KOPT-K1 (cell line): ENCODE measurements around the gene HERPUD2.
"Not testable (repeated sequence)": the region's sequence is repeated elsewhere in the genome, so short reads cannot be mapped to it uniquely, and the experiment has no call there.

Source experiments
- H3K27ac ChIP-seq: fragments of 200-600 bp; sonication (generic); 2 replicates; pipeline ENCODE4 v1.5.1; 2016; ENCODE audit warnings: antibody characterized with exemption, mild to moderate bottlenecking, low read depth, low read length; ENCODE audit not compliant: poor library complexity, severe bottlenecking
- H3K36me3 ChIP-seq: fragments of 200-600 bp; sonication (generic); 2 replicates; pipeline ENCODE4 v1.5.1; 2017; ENCODE audit warnings: antibody characterized with exemption, mild to moderate bottlenecking, low read length, moderate library complexity; ENCODE audit not compliant: insufficient read depth
- H3K9me3 ChIP-seq: fragments of 200-600 bp; sonication (generic); 2 replicates; pipeline ENCODE4 v1.5.1; 2017; ENCODE audit warnings: antibody characterized with exemption, low read length, mild to moderate bottlenecking; ENCODE audit not compliant: insufficient read depth, poor library complexity, severe bottlenecking

Gene HERPUD2

GRCh38 chr7:35676211-35676610, 18.7 kb downstream of the HERPUD2 start:
- Histone ChIP-seq H3K9me3 (no peaks in the 10 kb centered on the region), H3K27ac (no peak overlapping the region), H3K36me3 (no peaks in the 10 kb centered on the region)

- H3K27ac ChIP-seq, result no peak overlapping the region
- H3K9me3 ChIP-seq, result no peaks in the 10 kb centered on the region
- H3K36me3 ChIP-seq, result peaks cover 21% of the 10 kb centered on the region
Measured at GRCh38 chr7:35670856-35671569, 23.9 kb downstream of the HERPUD2 start.

GRCh38 chr7:35660411-35660810, 34.5 kb downstream of the HERPUD2 start:
- H3K9me3 ChIP-seq, H3K27ac ChIP-seq: not testable (repeated sequence)
- peaks cover 10% of the 10 kb centered on the region for H3K36me3 ChIP-seq

- Histone ChIP-seq H3K36me3 (no peaks in the 10 kb centered on the region; the same call in none of the 2 replicates), H3K9me3 (peaks cover 1% of the 10 kb centered on the region), H3K27ac (no peak overlapping the region)
Measured at GRCh38 chr7:35658606-35659201, 36.2 kb downstream of the HERPUD2 start.

GRCh38 chr7:35657125-35657524, 37.8 kb downstream of the HERPUD2 start:
- Histone ChIP-seq H3K9me3 (peaks cover 16% of the 10 kb centered on the region), H3K36me3 (peaks cover 6% of the 10 kb centered on the region), H3K27ac (no peak overlapping the region)

- peaks cover 18% of the 10 kb centered on the region for H3K9me3 ChIP-seq
- H3K36me3 ChIP-seq, H3K27ac ChIP-seq: not testable (repeated sequence)
Measured at GRCh38 chr7:35654558-35654957, 40.4 kb downstream of the HERPUD2 start.

- Histone ChIP-seq H3K9me3 (peaks cover 18% of the 10 kb centered on the region), H3K36me3 (peaks cover 6% of the 10 kb centered on the region), H3K27ac (no peak overlapping the region)
Measured at GRCh38 chr7:35652124-35652523, 42.8 kb downstream of the HERPUD2 start.

GRCh38 chr7:35650751-35651150, 44.2 kb downstream of the HERPUD2 start:
- Histone ChIP-seq H3K36me3 (peaks cover 6% of the 10 kb centered on the region; the same call in 1 of the 2 replicates), H3K9me3 (peaks cover 18% of the 10 kb centered on the region), H3K27ac (no peak overlapping the region)

- peaks cover 6% of the 10 kb centered on the region; the same call in 1 of the 2 replicates for H3K36me3 ChIP-seq
- no peak overlapping the region for H3K27ac ChIP-seq
Measured at GRCh38 chr7:35649711-35650110, 45.2 kb downstream of the HERPUD2 start.

GRCh38 chr7:35648367-35648766, 46.6 kb downstream of the HERPUD2 start:
- Histone ChIP-seq H3K36me3 (peaks cover 6% of the 10 kb centered on the region; the same call in 1 of the 2 replicates), H3K9me3 (peaks cover 14% of the 10 kb centered on the region), H3K27ac (no peak overlapping the region)

More at GRCh38 chr7:35649711-35650110, 45.2 kb downstream of the HERPUD2 start:
- H3K9me3 ChIP-seq, result peaks cover 18% of the 10 kb centered on the region

GRCh38 chr7:35647171-35647574, 47.8 kb downstream of the HERPUD2 start:
- peaks cover 2% of the 10 kb centered on the region for H3K9me3 ChIP-seq
- H3K36me3 ChIP-seq, result peaks cover 1% of the 10 kb centered on the region; the same call in 1 of the 2 replicates
- H3K27ac ChIP-seq, result no peak overlapping the region

- Histone ChIP-seq H3K36me3 (no peaks in the 10 kb centered on the region), H3K9me3 (no peaks in the 10 kb centered on the region), H3K27ac (no peak overlapping the region)
Measured at GRCh38 chr7:35646289-35647023, 48.5 kb downstream of the HERPUD2 start.

GRCh38 chr7:35645691-35646090, 49.2 kb downstream of the HERPUD2 start:
- no peaks in the 10 kb centered on the region for H3K9me3 ChIP-seq
- no peak overlapping the region for H3K27ac ChIP-seq
- H3K36me3 ChIP-seq, result no peaks in the 10 kb centered on the region

GRCh38 chr7:35630024-35630972, 64.6 kb downstream of the HERPUD2 start:
- Histone ChIP-seq H3K9me3 (no peaks in the 10 kb centered on the region), H3K36me3 (peaks cover 48% of the 10 kb centered on the region), H3K27ac (no peak overlapping the region)
